WTC11 (cell line): ENCODE data around the gene RS1.

Experiments used
- CREB1 ChIP-seq: sonication (generic); formaldehyde crosslinking; IDR thresholded peaks from 2 replicates; pipeline ENCODE4 v1.8.0; 2023; ENCODE audit warnings: mild to moderate bottlenecking, missing genetic modification reagents
- ETV6 ChIP-seq: sonication (generic); formaldehyde crosslinking; IDR thresholded peaks from 2 replicates; pipeline ENCODE4 v1.8.1; 2022; ENCODE audit warnings: mild to moderate bottlenecking, missing genetic modification reagents
- GABPB1 ChIP-seq: sonication (generic); formaldehyde crosslinking; IDR thresholded peaks from 2 replicates; pipeline ENCODE4 v1.8.1; 2023; ENCODE audit warnings: mild to moderate bottlenecking, missing genetic modification reagents
- MAX ChIP-seq: sonication (generic); formaldehyde crosslinking; IDR thresholded peaks from 2 replicates; pipeline ENCODE4 v1.8.0; 2022; ENCODE audit warnings: mild to moderate bottlenecking, missing genetic modification reagents
- OVOL2 ChIP-seq: fragments of 250-450 bp; sonication (Bioruptor Pico); IDR thresholded peaks from 2 replicates; pipeline ENCODE4 v1.9.0; 2021; ENCODE audit warnings: mild to moderate bottlenecking, borderline replicate concordance
- PRDM15 ChIP-seq: sonication (generic); formaldehyde crosslinking; IDR thresholded peaks from 2 replicates; pipeline ENCODE4 v1.8.0; 2022; ENCODE audit warnings: missing genetic modification reagents
- RELA ChIP-seq: sonication (generic); formaldehyde crosslinking; IDR thresholded peaks from 2 replicates; pipeline ENCODE4 v1.8.1; 2022; ENCODE audit warnings: missing genetic modification reagents, mild to moderate bottlenecking, borderline replicate concordance
- ZNF423 ChIP-seq: fragments of 250-450 bp; sonication (Bioruptor Pico); IDR thresholded peaks from 2 replicates; pipeline ENCODE4 v2.1.2; 2022; ENCODE audit warnings: mild to moderate bottlenecking, moderate library complexity
- TF ChIP-seq, protein P1 (sequence below): fragments of 200-600 bp; IDR thresholded peaks from 2 replicates; pipeline ENCODE4 v1.8.0; 2022; ENCODE audit warnings: antibody characterized with exemption
- TF ChIP-seq, protein P2 (sequence below): sonication (generic); formaldehyde crosslinking; IDR thresholded peaks from 2 replicates; pipeline ENCODE4 v1.8.1; 2022; ENCODE audit warnings: low read depth, mild to moderate bottlenecking, moderate library complexity, missing genetic modification reagents, borderline replicate concordance
- TF ChIP-seq, protein P3 (sequence below): sonication (generic); formaldehyde crosslinking; IDR thresholded peaks from 2 replicates; pipeline ENCODE4 v1.8.1; 2023; ENCODE audit warnings: mild to moderate bottlenecking, missing genetic modification reagents, moderate library complexity

DNA sequence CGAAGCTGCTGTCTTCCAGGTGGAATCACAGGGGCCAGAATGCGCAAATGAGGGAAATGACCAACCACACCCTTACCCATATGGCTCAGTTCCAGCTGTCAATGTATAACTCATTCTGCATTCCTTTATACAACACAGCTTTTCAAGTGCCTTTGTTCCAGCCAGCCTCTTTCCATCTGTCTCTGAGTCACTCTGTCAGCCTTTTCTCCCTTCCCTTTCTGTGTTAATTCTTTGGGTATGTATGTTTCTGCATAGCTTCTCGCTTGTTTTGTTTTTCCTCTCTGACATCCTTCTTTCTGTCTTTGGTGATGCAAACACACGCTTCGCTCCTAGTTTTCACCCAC is 54.5 kb downstream of the RS1 start:
- TF ChIP-seq OVOL2 (CRISPR knock-in tag) (no peak), ETV6 (CRISPR knock-in tag) (no peak), MAX (no peak), PRDM15 (CRISPR knock-in tag) (no peak), RELA (CRISPR knock-in tag) (no peak), ZNF423 (CRISPR knock-in tag) (no peak), GABPB1 (CRISPR knock-in tag) (no peak), CREB1 (CRISPR knock-in tag) (no peak)
- TF ChIP-seq, protein P1, sequence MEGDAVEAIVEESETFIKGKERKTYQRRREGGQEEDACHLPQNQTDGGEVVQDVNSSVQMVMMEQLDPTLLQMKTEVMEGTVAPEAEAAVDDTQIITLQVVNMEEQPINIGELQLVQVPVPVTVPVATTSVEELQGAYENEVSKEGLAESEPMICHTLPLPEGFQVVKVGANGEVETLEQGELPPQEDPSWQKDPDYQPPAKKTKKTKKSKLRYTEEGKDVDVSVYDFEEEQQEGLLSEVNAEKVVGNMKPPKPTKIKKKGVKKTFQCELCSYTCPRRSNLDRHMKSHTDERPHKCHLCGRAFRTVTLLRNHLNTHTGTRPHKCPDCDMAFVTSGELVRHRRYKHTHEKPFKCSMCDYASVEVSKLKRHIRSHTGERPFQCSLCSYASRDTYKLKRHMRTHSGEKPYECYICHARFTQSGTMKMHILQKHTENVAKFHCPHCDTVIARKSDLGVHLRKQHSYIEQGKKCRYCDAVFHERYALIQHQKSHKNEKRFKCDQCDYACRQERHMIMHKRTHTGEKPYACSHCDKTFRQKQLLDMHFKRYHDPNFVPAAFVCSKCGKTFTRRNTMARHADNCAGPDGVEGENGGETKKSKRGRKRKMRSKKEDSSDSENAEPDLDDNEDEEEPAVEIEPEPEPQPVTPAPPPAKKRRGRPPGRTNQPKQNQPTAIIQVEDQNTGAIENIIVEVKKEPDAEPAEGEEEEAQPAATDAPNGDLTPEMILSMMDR, result no peak
- TF ChIP-seq, protein P2, sequence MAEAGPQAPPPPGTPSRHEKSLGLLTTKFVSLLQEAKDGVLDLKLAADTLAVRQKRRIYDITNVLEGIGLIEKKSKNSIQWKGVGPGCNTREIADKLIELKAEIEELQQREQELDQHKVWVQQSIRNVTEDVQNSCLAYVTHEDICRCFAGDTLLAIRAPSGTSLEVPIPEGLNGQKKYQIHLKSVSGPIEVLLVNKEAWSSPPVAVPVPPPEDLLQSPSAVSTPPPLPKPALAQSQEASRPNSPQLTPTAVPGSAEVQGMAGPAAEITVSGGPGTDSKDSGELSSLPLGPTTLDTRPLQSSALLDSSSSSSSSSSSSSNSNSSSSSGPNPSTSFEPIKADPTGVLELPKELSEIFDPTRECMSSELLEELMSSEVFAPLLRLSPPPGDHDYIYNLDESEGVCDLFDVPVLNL (CRISPR knock-in tag), result no peak
- TF ChIP-seq, protein P3, sequence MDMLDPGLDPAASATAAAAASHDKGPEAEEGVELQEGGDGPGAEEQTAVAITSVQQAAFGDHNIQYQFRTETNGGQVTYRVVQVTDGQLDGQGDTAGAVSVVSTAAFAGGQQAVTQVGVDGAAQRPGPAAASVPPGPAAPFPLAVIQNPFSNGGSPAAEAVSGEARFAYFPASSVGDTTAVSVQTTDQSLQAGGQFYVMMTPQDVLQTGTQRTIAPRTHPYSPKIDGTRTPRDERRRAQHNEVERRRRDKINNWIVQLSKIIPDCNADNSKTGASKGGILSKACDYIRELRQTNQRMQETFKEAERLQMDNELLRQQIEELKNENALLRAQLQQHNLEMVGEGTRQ, result no peak
